GM12892 (cell line): ENCODE measurements around the gene LRRFIP1.

Experiments
- POLR2A ChIP-seq: IDR thresholded peaks from 2 replicates; pipeline ENCODE4 v1.6.1; 2011; ENCODE audit warnings: low read depth, low read length, control low read depth
- POLR2AphosphoS5 ChIP-seq: IDR thresholded peaks from 2 replicates; pipeline ENCODE4 v1.6.1; 2011; ENCODE audit warnings: low read depth, low read length, control low read depth

- no peak for TF ChIP-seq POLR2A
- TF ChIP-seq POLR2AphosphoS5, result no peak
These were observed 43.3 kb downstream of the LRRFIP1 start for GRCh38 chr2:237670641-237671040.
